ENCODE measurements around the gene LHFPL2.
"Not testable (repeated sequence)": the region's sequence is repeated elsewhere in the genome, so short reads cannot be mapped to it uniquely, and the experiment has no call there.

The LHFPL2 gene

GRCh38 chr5:78666975-78667374 is 18.4 kb upstream of the LHFPL2 start:
- DNase-seq (ENCODE audit: low read depth in 3 of 3) = not testable (repeated sequence)

- DNase-seq (ENCODE audit: low read depth in 3 of 3) = no peak
These were observed 17.5 kb upstream of the LHFPL2 start for GRCh38 chr5:78666041-78666444.

GRCh38 chr5:78665534-78665933 is 17.0 kb upstream of the LHFPL2 start:
- no peak for DNase-seq (ENCODE audit: low read depth in 3 of 3)

GRCh38 chr5:78662323-78662722 is 13.8 kb upstream of the LHFPL2 start:
- DNase-seq (ENCODE audit: low read depth in 3 of 3) = no peak

- no peak for DNase-seq (ENCODE audit: low read depth in 3 of 3)
These were observed 13.1 kb upstream of the LHFPL2 start for GRCh38 chr5:78661691-78662090.

- no peak for DNase-seq (ENCODE audit: low read depth in 3 of 3)
These were observed 12.5 kb upstream of the LHFPL2 start for GRCh38 chr5:78661044-78661443.

GRCh38 chr5:78660401-78660800 is 11.8 kb upstream of the LHFPL2 start:
- DNase-seq (ENCODE audit: low read depth in 3 of 3) = no peak

- DNase-seq (ENCODE audit: low read depth in 3 of 3) = no peak
These were observed 11.1 kb upstream of the LHFPL2 start for GRCh38 chr5:78659714-78660113.

- no peak for DNase-seq (ENCODE audit: low read depth in 3 of 3)
These were observed 10.5 kb upstream of the LHFPL2 start for GRCh38 chr5:78659114-78659513.

GRCh38 chr5:78657201-78657600 is 8.6 kb upstream of the LHFPL2 start:
- no peak for DNase-seq (ENCODE audit: low read depth in 3 of 3)

GRCh38 chr5:78655746-78656290 is 7.2 kb upstream of the LHFPL2 start:
- no peak for DNase-seq (ENCODE audit: low read depth in 3 of 3)

- DNase-seq (ENCODE audit: low read depth in 3 of 3) = no peak
These were observed 5.8 kb upstream of the LHFPL2 start for GRCh38 chr5:78654386-78654785.

GRCh38 chr5:78653681-78654366 is 5.3 kb upstream of the LHFPL2 start:
- DNase-seq (ENCODE audit: low read depth in 3 of 3) = no peak

- no peak for DNase-seq (ENCODE audit: low read depth in 3 of 3)
These were observed 4.5 kb upstream of the LHFPL2 start for GRCh38 chr5:78653031-78653430.

- no peak for DNase-seq (ENCODE audit: low read depth in 3 of 3)
These were observed 2.9 kb upstream of the LHFPL2 start for GRCh38 chr5:78651468-78651867.

GRCh38 chr5:78650531-78650930 is 2.0 kb upstream of the LHFPL2 start:
- no peak for DNase-seq (ENCODE audit: low read depth in 3 of 3)

- no peak for DNase-seq (ENCODE audit: low read depth in 3 of 3)
These were observed 1.4 kb upstream of the LHFPL2 start for GRCh38 chr5:78649861-78650496.

GRCh38 chr5:78649211-78649695 is 681 bp upstream of the LHFPL2 start:
- no peak for DNase-seq (ENCODE audit: low read depth in 3 of 3)

GRCh38 chr5:78647838-78648358 is 674 bp downstream of the LHFPL2 start:
- DNase-seq (ENCODE audit: low read depth in 3 of 3) = no peak

- no peak for DNase-seq (ENCODE audit: low read depth in 3 of 3)
These were observed 1.2 kb downstream of the LHFPL2 start for GRCh38 chr5:78647351-78647818.

- no peak for DNase-seq (ENCODE audit: low read depth in 3 of 3)
These were observed 3.8 kb downstream of the LHFPL2 start for GRCh38 chr5:78644741-78645300.

- no peak for DNase-seq (ENCODE audit: low read depth in 3 of 3)
These were observed 4.4 kb downstream of the LHFPL2 start for GRCh38 chr5:78644129-78644528.
